ES-I3 (cell line): ENCODE data around the gene USP15.
A peak's percentile ranks its signal among the peaks of the same experiment; 100 is the strongest.

Source experiments
- H3K36me3 ChIP-seq: 2 replicates; pipeline ENCODE4 v1.6.1; 2013; ENCODE audit warnings: mild to moderate bottlenecking, low read length, control low read depth, moderate library complexity; ENCODE audit not compliant: insufficient read depth
- H3K4me1 ChIP-seq: 2 replicates; pipeline ENCODE4 v1.6.1; 2013; ENCODE audit warnings: mild to moderate bottlenecking, control low read depth, low read length; ENCODE audit not compliant: insufficient read depth
- H3K9ac ChIP-seq: 2 replicates; pipeline ENCODE4 v1.6.1; 2013; ENCODE audit warnings: low read depth, mild to moderate bottlenecking, low read length, moderate library complexity
- H3K9me3 ChIP-seq: 2 replicates; pipeline ENCODE4 v1.6.1; 2013; ENCODE audit warnings: mild to moderate bottlenecking, low read length, moderate library complexity; ENCODE audit not compliant: control insufficient read depth, insufficient read depth

Gene USP15

DNA sequence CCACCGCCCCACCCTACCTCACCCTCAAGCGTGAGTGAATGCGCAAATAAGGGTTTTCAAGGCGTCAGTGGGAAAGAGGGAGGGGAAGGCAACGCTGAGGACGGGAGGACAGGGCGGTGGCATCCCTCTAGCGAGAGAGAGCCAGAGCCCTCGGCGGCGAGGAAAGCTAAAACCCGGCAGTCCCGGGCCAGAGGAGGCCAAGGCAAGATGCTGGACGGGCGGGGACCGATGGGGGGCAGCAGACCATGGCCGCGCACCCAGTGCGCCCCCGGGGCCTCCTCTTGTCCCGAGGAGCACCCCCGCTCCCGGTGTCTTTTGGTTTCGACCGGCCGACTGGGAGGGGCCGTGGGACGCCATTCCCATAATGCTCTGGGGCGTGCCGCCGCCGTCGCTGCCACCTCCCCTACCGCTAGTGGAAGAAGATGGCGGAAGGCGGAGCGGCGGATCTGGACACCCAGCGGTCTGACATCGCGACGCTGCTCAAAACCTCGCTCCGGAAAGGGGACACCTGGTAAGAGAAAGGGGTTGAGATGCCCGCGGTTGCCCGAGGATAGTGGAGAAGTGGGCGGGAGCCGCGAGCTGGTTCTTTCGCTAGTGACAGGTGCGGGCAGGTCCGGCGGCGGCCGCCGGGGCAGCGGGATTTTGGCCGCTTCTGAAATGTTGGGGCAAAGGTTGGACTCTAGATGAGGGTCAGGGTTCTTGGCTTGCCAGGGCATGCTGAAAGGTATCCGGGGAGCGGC lies at the start of gene USP15:
USP15 (plus strand) TSS at position 412 of the 740 bp plus-strand sequence; CDS start at position 423, 11 bp downstream.
- peaks cover 10% of the 10 kb centered on the region for H3K4me1 ChIP-seq
- peak within 1 kb of the TSS; percentile 72 for H3K9ac ChIP-seq
- H3K36me3 ChIP-seq, result no peaks in the 10 kb centered on the region
- no peaks in the 10 kb centered on the region for H3K9me3 ChIP-seq

GRCh38 chr12:62210422-62210821 lies 49.8 kb upstream of the USP15 start:
- H3K9me3 ChIP-seq, result no peaks in the 10 kb centered on the region
- H3K9ac ChIP-seq, result no peak overlapping the region
- H3K4me1 ChIP-seq, result no peaks in the 10 kb centered on the region
- H3K36me3 ChIP-seq, result no peaks in the 10 kb centered on the region

DNA sequence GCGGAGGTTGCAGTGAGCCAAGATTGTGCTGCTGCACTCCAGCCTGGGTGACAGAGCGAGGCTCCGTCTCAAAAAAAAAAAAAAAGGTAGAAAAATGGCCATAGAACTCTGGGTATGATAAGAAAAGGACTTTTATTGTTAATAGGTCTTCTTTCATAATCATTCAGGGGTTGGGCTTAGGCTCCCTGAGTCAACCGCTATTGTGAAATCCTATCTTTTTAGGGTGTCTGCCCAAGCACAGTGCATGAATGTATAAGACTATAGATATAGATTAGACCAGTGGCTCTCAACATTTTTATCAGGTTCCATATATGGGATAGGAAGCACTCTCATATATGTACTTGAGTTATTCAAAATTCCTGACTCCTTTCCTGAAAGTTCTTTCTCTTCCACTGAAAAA lies 48.7 kb upstream of the USP15 start:
- H3K36me3 ChIP-seq, result no peaks in the 10 kb centered on the region
- no peak overlapping the region for H3K9ac ChIP-seq
- H3K4me1 ChIP-seq, result no peaks in the 10 kb centered on the region

GRCh38 chr12:62214846-62215245 lies 45.4 kb upstream of the USP15 start:
- H3K36me3 ChIP-seq, result no peaks in the 10 kb centered on the region
- H3K4me1 ChIP-seq, result no peaks in the 10 kb centered on the region
- no peak overlapping the region for H3K9ac ChIP-seq
- H3K9me3 ChIP-seq, result no peaks in the 10 kb centered on the region

More for the DNA sequence above, 48.7 kb upstream of the USP15 start:
- no peaks in the 10 kb centered on the region for H3K9me3 ChIP-seq

- Histone ChIP-seq H3K4me1 (no peaks in the 10 kb centered on the region), H3K9me3 (no peaks in the 10 kb centered on the region), H3K9ac (no peak overlapping the region), H3K36me3 (no peaks in the 10 kb centered on the region)
These were observed 44.7 kb upstream of the USP15 start for GRCh38 chr12:62215506-62215905.

DNA sequence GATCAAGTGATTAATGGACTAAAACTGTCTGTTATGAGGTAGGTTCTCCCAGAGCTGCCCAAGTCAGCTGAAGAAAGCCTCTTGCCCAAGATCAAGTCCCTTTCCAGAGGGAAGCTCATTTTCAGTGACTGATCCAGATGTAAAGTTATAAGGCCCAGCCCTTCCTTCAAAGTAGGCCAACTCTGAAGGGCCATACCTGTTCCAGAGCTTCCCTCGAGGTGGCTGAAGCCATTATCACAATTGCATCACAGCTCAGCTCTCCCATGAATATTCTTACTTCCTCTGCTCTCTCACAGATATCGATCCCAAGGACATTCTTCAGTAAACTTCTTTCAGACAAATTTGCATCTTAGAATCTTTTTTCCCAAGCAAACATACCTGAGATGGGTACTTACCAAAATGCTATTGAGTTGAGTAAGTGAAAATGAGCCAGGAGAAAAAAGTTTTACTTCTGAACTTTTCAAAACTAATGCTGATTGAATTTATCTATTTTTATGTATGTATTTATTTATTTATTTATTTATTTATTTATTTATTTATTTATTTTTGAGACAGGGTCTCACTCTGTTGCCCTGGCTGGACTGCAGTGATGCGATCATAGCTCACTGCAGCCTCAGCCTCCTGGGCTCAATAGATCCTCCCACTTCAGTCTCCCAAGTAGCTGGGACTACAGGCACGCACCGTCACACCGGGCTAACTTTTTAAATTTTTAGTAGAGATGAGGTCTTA lies 42.6 kb upstream of the USP15 start:
- H3K9ac ChIP-seq, result no peak overlapping the region
- H3K36me3 ChIP-seq, result no peaks in the 10 kb centered on the region
- H3K4me1 ChIP-seq, result no peaks in the 10 kb centered on the region
- no peaks in the 10 kb centered on the region for H3K9me3 ChIP-seq

DNA sequence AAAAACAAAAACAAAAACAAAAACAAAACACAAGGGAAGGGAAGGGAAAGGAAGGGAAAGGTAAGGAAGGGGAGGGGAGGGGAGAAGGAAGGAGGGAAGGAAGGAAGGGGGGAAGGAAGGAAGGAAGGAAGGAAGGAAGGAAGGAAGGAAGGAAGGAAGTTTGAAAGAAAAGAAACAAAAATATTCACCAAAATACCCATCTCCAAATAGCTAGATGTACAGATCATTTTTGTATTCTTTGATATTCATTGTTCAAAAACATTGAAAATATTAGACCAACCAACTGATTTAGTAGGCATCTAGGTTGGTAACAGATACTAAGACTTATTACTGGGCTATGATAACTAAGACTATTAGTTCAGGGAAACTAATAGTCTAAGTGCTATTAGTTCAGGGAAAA lies 39.1 kb upstream of the USP15 start:
- Histone ChIP-seq H3K9ac (no peak overlapping the region), H3K4me1 (no peaks in the 10 kb centered on the region), H3K36me3 (no peaks in the 10 kb centered on the region), H3K9me3 (no peaks in the 10 kb centered on the region)

GRCh38 chr12:62224601-62225000 lies 35.6 kb upstream of the USP15 start:
- no peak overlapping the region for H3K9ac ChIP-seq
- no peaks in the 10 kb centered on the region for H3K36me3 ChIP-seq
- no peaks in the 10 kb centered on the region for H3K4me1 ChIP-seq
- H3K9me3 ChIP-seq, result no peaks in the 10 kb centered on the region

DNA sequence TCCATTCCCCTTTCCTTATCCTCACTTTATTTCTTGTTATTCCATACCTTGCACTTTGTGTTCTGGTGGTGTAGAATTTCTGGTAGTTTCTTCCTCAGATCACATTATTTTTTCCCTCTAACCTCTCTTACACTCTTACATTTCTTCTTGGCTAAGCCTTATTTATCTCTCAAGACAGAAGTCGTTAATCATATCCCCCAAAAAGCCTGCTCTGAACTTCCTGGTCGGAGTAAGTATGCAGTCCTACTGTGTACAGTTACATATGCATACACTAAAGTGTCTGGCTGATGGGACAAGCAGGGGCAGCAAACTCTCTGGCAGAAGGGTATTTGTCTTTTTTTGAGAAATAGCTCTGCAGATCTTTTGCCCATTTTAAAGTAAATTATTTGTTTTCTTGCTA lies 33.1 kb upstream of the USP15 start:
- Histone ChIP-seq H3K9ac (no peak overlapping the region), H3K4me1 (no peaks in the 10 kb centered on the region), H3K36me3 (no peaks in the 10 kb centered on the region), H3K9me3 (no peaks in the 10 kb centered on the region)

DNA sequence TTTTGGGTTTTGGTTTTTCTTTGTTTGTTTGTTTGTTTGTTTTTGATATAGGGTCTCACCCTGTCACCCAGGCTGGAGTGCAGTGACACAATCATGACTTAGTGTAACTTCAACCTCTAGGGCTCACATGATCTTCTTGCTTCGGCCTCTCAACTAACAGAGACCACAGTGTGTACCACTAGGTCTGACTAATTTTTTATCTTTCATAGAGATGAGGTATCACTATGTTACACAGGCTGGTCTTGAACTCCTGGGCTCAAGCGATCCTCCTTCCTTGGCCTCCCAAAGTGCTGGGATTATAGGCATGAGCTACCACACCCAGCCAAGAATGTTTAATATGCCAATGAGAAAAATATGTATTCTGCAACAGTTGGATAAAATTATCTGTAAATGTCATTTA lies 29.6 kb upstream of the USP15 start:
- H3K36me3 ChIP-seq, result no peaks in the 10 kb centered on the region
- no peak overlapping the region for H3K9ac ChIP-seq
- no peaks in the 10 kb centered on the region for H3K4me1 ChIP-seq
- no peaks in the 10 kb centered on the region for H3K9me3 ChIP-seq

- Histone ChIP-seq H3K4me1 (no peaks in the 10 kb centered on the region), H3K9ac (no peak overlapping the region), H3K36me3 (no peaks in the 10 kb centered on the region), H3K9me3 (no peaks in the 10 kb centered on the region)
These were observed 28.0 kb upstream of the USP15 start for GRCh38 chr12:62232143-62232729.

DNA sequence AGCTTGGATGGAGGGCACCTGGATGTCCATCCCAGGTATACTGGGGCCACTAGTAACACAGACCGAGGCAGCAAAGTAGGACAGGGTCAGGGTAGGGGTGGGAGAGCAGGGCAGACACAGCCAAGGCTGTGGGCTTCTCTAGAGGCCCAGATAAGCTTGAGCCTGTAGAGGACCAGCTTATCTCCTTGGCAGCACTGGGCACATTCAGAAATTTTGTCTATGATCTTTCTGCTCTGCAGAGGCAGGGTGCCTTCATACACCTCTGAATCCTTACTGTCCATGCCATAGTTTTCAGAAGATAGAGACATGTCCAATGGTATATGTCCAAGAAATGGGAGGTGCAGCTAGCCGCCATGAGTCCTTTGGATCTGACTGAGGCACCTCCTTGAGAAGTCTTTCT lies 26.4 kb upstream of the USP15 start:
- no peaks in the 10 kb centered on the region for H3K9me3 ChIP-seq
- H3K9ac ChIP-seq, result no peak overlapping the region
- no peaks in the 10 kb centered on the region for H3K36me3 ChIP-seq
- no peaks in the 10 kb centered on the region for H3K4me1 ChIP-seq

DNA sequence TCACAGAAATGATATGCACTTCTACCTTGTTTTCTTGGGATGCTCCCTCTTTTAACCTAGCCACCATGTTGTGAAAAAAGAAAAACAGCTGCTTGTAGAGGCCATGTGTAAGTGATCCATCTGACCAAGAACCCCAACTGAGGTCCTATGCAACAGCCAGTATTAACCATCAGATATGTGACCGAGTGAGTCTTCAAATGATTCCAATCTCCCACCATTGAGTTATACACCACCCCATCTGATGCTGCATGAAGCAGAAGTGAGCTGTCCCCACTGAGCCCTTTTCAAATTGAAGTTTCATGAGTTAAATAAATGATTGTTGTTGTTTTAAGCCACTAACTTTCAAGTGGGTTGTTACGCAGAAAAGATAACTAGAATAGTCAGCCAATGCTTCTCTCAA lies 20.6 kb upstream of the USP15 start:
- no peaks in the 10 kb centered on the region for H3K9me3 ChIP-seq
- H3K4me1 ChIP-seq, result peaks cover 6% of the 10 kb centered on the region; the same call in 1 of the 2 replicates
- H3K36me3 ChIP-seq, result no peaks in the 10 kb centered on the region
- no peak overlapping the region for H3K9ac ChIP-seq

DNA sequence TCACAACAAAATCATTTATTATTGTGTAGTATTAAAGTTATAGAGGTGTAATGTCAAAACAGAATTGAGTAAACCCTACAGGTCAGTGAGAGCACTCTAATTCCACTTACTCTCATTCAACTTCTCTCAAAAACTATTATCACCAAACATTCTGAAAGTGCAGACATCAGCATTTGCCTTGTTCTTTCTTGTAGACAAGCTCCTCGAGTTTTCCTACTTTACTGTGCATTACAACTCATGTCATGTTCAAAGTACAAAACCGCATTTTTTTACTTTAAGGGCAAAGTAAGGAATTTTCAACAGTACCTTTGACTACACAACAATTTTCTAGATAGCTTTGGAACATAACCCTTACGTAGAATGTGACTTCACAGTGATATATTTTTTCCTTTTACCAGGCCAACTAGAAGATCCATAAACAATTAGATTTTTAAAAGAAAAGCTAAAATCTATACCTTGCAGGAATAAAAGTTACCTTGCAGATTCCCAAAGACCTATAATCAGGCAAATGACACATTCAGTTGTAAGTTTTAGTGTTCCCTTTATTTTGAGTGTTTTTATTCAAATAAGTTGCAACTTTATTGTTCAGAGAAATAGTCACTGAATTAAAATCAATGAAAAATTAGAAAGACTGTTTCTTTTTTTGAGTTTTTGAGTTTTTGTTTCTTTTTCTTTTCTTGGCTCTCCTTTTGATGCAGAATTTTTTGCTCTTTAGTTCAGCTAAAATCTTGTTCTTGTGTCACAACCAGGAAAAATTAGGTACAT lies 12.7 kb upstream of the USP15 start:
- H3K4me1 ChIP-seq, result peaks cover 4% of the 10 kb centered on the region; the same call in 1 of the 2 replicates
- no peak overlapping the region for H3K9ac ChIP-seq
- no peaks in the 10 kb centered on the region for H3K36me3 ChIP-seq
- no peaks in the 10 kb centered on the region for H3K9me3 ChIP-seq
